Measurements from ENCODE around the gene GABRR2. TPM values are rescaled to one million over a fixed set of nuclear protein-coding genes. Genes with fewer than 3 reads are reported as not detected.

Gene GABRR2
- total and polyA plus RNA-seq, 2 donors from 2014 or later: 0.38 TPM; not detected in 1

GRCh38 chr6:89268776-89269175 lies 46.3 kb downstream of the GABRR2 start:
- no peak for DNase-seq
- no peak overlapping the region for H3K9ac ChIP-seq (ENCODE audit: low read length in 3 of 3)
- FAIRE-seq: no peak
- H3K4me3 ChIP-seq (ENCODE audit: low read length in 3 of 3): no peak overlapping the region
- intact Hi-C loops (cut with DNase I): no loop called here
- H3K27ac ChIP-seq (ENCODE audit: low read depth in 2 of 2, low read length in 2 of 2): no peak overlapping the region
- H3K27me3 ChIP-seq (ENCODE audit: control insufficient read depth, insufficient read depth, low read length): no peaks in the 10 kb centered on the region
- no peaks in the 10 kb centered on the region for H3K36me3 ChIP-seq (ENCODE audit: control insufficient read depth in 2 of 3, insufficient read depth in 3 of 3, low read length in 3 of 3)
- no peak for TF ChIP-seq CTCF (IDR thresholded peaks at IDR 0.05; ENCODE audit: borderline replicate concordance, extremely low read depth, insufficient read depth)
- no peaks in the 10 kb centered on the region for H3K4me1 ChIP-seq (ENCODE audit: control insufficient read depth in 2 of 3, insufficient read depth in 2 of 3, low read depth in 1 of 3, low read length in 3 of 3)
- H3K9me3 ChIP-seq (ENCODE audit: control insufficient read depth in 2 of 3, insufficient read depth in 1 of 3, low read length in 3 of 3): no peaks in the 10 kb centered on the region

GRCh38 chr6:89267918-89268317 lies 47.2 kb downstream of the GABRR2 start:
- intact Hi-C loops (cut with DNase I): no loop called here

GRCh38 chr6:89264296-89264695 lies 50.8 kb downstream of the GABRR2 start:
- Histone ChIP-seq H3K27me3 (ENCODE audit: control insufficient read depth, insufficient read depth, low read length) (no peaks in the 10 kb centered on the region), H3K9me3 (ENCODE audit: control insufficient read depth in 2 of 3, insufficient read depth in 1 of 3, low read length in 3 of 3) (no peaks in the 10 kb centered on the region), H3K4me3 (ENCODE audit: low read length in 3 of 3) (no peak overlapping the region), H3K9ac (ENCODE audit: low read length in 3 of 3) (no peak overlapping the region), H3K27ac (ENCODE audit: low read depth in 2 of 2, low read length in 2 of 2) (no peak overlapping the region), H3K36me3 (ENCODE audit: control insufficient read depth in 2 of 3, insufficient read depth in 3 of 3, low read length in 3 of 3) (no peaks in the 10 kb centered on the region), H3K4me1 (ENCODE audit: control insufficient read depth in 2 of 3, insufficient read depth in 2 of 3, low read depth in 1 of 3, low read length in 3 of 3) (no peaks in the 10 kb centered on the region)
- intact Hi-C loops (cut with DNase I): no loop called here
- no peak for FAIRE-seq
- no peak for DNase-seq
- no peak for TF ChIP-seq CTCF (IDR thresholded peaks at IDR 0.05; ENCODE audit: borderline replicate concordance, extremely low read depth, insufficient read depth)

More at GRCh38 chr6:89267918-89268317, 47.2 kb downstream of the GABRR2 start:
- DNase-seq: no peak
- Histone ChIP-seq H3K4me1 (ENCODE audit: control insufficient read depth in 2 of 3, insufficient read depth in 2 of 3, low read depth in 1 of 3, low read length in 3 of 3) (no peaks in the 10 kb centered on the region), H3K27ac (ENCODE audit: low read depth in 2 of 2, low read length in 2 of 2) (no peak overlapping the region), H3K4me3 (ENCODE audit: low read length in 3 of 3) (no peak overlapping the region), H3K9me3 (ENCODE audit: control insufficient read depth in 2 of 3, insufficient read depth in 1 of 3, low read length in 3 of 3) (no peaks in the 10 kb centered on the region), H3K27me3 (ENCODE audit: control insufficient read depth, insufficient read depth, low read length) (no peaks in the 10 kb centered on the region), H3K36me3 (ENCODE audit: control insufficient read depth in 2 of 3, insufficient read depth in 3 of 3, low read length in 3 of 3) (no peaks in the 10 kb centered on the region), H3K9ac (ENCODE audit: low read length in 3 of 3) (no peak overlapping the region)
- no peak for FAIRE-seq
- no peak for TF ChIP-seq CTCF (IDR thresholded peaks at IDR 0.05; ENCODE audit: borderline replicate concordance, extremely low read depth, insufficient read depth)

- no peak for FAIRE-seq
- TF ChIP-seq CTCF (IDR thresholded peaks at IDR 0.05; ENCODE audit: borderline replicate concordance, extremely low read depth, insufficient read depth): no peak
- no peaks in the 10 kb centered on the region for H3K27me3 ChIP-seq (ENCODE audit: control insufficient read depth, insufficient read depth, low read length)
Measured at GRCh38 chr6:89260832-89261231, 54.3 kb downstream of the GABRR2 start.

More at GRCh38 chr6:89260832-89261231, 54.3 kb downstream of the GABRR2 start:
- Histone ChIP-seq H3K9me3 (ENCODE audit: control insufficient read depth in 2 of 3, insufficient read depth in 1 of 3, low read length in 3 of 3) (no peaks in the 10 kb centered on the region), H3K4me3 (ENCODE audit: low read length in 3 of 3) (no peak overlapping the region), H3K4me1 (ENCODE audit: control insufficient read depth in 2 of 3, insufficient read depth in 2 of 3, low read depth in 1 of 3, low read length in 3 of 3) (no peaks in the 10 kb centered on the region), H3K27ac (ENCODE audit: low read depth in 2 of 2, low read length in 2 of 2) (no peak overlapping the region), H3K9ac (ENCODE audit: low read length in 3 of 3) (no peak overlapping the region), H3K36me3 (ENCODE audit: control insufficient read depth in 2 of 3, insufficient read depth in 3 of 3, low read length in 3 of 3) (no peaks in the 10 kb centered on the region)
- peak in 2 of 5 donors; percentile 26 to 48 for DNase-seq
- intact Hi-C loops (cut with DNase I): no loop called here
